ENCODE measurements around the gene STX7.

STX7 gene

DNA sequence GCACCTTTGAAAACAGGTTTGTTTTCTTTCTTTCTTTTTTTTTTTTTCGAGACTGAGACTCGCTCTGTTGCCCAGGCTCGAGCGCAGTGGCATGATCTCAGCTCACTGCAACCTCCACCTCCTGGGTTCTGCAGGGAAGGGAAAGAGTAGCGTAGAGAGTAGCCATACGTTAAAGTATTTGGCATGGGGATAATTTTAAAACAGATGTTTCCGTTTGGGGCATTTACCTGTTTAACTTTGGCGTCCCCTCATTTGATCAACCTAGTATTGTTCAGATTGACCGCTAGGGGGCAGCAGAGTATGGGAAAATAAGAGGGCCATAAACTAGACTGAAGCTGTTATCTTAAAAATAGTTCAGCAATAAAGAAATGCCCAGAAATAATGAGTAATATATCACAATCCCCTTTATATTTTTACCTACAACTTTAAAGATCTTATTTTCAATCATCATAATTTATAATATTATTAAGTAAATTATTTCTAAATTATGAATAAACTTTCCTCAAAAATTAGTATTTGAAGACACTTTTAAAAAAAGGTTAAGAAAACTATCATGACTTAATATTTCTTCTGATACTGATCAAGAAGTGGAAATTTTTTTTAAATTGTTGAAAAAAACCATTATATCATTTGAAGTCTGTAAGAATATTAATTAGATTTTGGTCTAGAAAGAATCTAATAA lies 17.5 kb upstream of the STX7 start:
- Histone ChIP-seq H3K9me3 (ENCODE audit: control insufficient read depth in 5 of 5, low read length in 5 of 5) (peaks cover 0 to 2% (median 0%) of the 10 kb centered on the region in 5 donors), H3K9ac (ENCODE audit: low read length in 5 of 5) (no peak overlapping the region), H3K27me3 (ENCODE audit: control insufficient read depth in 5 of 5, insufficient read depth in 4 of 5, low read length in 5 of 5) (no peaks in the 10 kb centered on the region), H3K4me1 (ENCODE audit: control insufficient read depth in 5 of 5, insufficient read depth in 5 of 5, low read length in 5 of 5) (peaks cover 0 to 5% (median 4%) of the 10 kb centered on the region in 5 donors), H3K36me3 (ENCODE audit: control insufficient read depth in 5 of 5, insufficient read depth in 5 of 5, low read length in 5 of 5) (no peaks in the 10 kb centered on the region), H3K27ac (ENCODE audit: low read depth, low read length) (no peak overlapping the region), H3K4me3 (ENCODE audit: low read depth in 1 of 5, low read length in 5 of 5) (peak overlapping the region in 2 of 5 donors; percentile 11 to 20)

DNA sequence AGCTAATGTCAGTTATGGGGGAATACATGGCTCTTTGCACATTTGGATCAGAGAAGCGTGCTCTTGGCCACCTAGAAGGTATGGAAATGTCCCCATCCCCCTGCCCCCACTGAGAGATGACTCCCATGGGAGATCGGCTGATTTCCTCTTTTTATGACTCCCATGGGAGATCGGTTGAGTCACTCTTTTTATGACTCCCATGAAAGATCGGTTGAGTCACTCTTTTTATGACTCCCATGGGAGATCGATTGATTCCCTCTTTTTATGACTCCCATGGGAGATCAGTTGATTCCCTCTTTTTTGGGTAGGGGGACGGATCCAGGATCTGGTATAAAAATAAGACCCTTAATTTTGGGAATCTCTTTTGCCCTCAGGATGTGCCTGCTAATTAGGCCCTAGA lies 14.9 kb upstream of the STX7 start:
- no peak overlapping the region for H3K27ac ChIP-seq (ENCODE audit: low read depth, low read length)
- no peaks in the 10 kb centered on the region for H3K36me3 ChIP-seq (ENCODE audit: control insufficient read depth in 5 of 5, insufficient read depth in 5 of 5, low read length in 5 of 5)
- no peaks in the 10 kb centered on the region for H3K9me3 ChIP-seq (ENCODE audit: control insufficient read depth in 5 of 5, low read length in 5 of 5)
- H3K4me1 ChIP-seq (ENCODE audit: control insufficient read depth in 5 of 5, insufficient read depth in 5 of 5, low read length in 5 of 5): peaks cover 0 to 5% (median 4%) of the 10 kb centered on the region in 5 donors
- H3K27me3 ChIP-seq (ENCODE audit: control insufficient read depth in 5 of 5, insufficient read depth in 4 of 5, low read length in 5 of 5): no peaks in the 10 kb centered on the region
- H3K4me3 ChIP-seq (ENCODE audit: low read depth in 1 of 5, low read length in 5 of 5): no peak overlapping the region
- no peak overlapping the region for H3K9ac ChIP-seq (ENCODE audit: low read length in 5 of 5)

DNA sequence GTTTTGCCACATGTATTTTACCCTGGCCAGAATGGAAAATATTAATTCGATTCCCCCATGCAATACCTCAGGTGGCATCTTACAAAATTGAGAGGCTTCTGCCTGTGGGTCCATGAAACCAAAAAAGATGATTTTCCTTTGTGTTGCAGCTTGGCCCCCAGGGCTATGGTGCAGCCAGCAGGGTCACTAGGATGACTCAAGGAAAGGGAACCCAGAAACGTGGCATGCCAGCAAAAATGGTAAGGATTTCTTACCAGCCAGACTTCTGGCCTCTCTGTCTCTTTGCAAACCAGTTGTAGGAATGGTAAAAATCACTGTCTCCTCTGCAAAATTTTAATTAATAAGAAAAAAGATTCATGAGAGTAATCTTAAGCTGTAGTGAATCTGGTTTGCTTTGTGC lies 13.5 kb upstream of the STX7 start:
- Histone ChIP-seq H3K4me3 (ENCODE audit: low read depth in 1 of 5, low read length in 5 of 5) (no peak overlapping the region), H3K27ac (ENCODE audit: low read depth, low read length) (no peak overlapping the region), H3K27me3 (ENCODE audit: control insufficient read depth in 5 of 5, insufficient read depth in 4 of 5, low read length in 5 of 5) (no peaks in the 10 kb centered on the region), H3K4me1 (ENCODE audit: control insufficient read depth in 5 of 5, insufficient read depth in 5 of 5, low read length in 5 of 5) (peaks cover 0 to 5% (median 4%) of the 10 kb centered on the region in 5 donors), H3K9me3 (ENCODE audit: control insufficient read depth in 5 of 5, low read length in 5 of 5) (no peaks in the 10 kb centered on the region), H3K9ac (ENCODE audit: low read length in 5 of 5) (no peak overlapping the region), H3K36me3 (ENCODE audit: control insufficient read depth in 5 of 5, insufficient read depth in 5 of 5, low read length in 5 of 5) (no peaks in the 10 kb centered on the region)

DNA sequence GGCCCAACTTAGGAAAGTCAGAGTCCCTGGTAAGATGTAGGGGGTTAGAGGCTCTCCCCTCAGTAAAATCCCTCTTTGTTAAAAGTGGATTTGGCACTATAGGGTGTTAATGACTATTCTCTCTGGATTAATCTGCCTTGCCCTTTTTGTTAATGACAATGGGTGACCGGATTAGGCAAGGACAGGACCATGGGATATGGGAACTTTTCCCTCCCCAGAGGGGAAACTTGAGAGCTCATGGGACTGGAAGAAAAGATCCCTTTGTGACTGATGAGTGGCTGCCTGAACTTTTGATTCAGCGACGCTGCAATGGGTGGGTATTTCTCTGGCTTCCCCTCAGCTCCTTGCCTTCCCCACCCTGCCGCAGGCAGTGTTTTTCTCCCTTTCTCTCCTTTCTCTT lies 12.9 kb upstream of the STX7 start:
- H3K4me3 ChIP-seq (ENCODE audit: low read depth in 1 of 5, low read length in 5 of 5): no peak overlapping the region
- H3K9me3 ChIP-seq (ENCODE audit: control insufficient read depth in 5 of 5, low read length in 5 of 5): no peaks in the 10 kb centered on the region
- H3K9ac ChIP-seq (ENCODE audit: low read length in 5 of 5): no peak overlapping the region
- no peaks in the 10 kb centered on the region for H3K27me3 ChIP-seq (ENCODE audit: control insufficient read depth in 5 of 5, insufficient read depth in 4 of 5, low read length in 5 of 5)
- H3K27ac ChIP-seq (ENCODE audit: low read depth, low read length): no peak overlapping the region
- no peaks in the 10 kb centered on the region for H3K36me3 ChIP-seq (ENCODE audit: control insufficient read depth in 5 of 5, insufficient read depth in 5 of 5, low read length in 5 of 5)
- H3K4me1 ChIP-seq (ENCODE audit: control insufficient read depth in 5 of 5, insufficient read depth in 5 of 5, low read length in 5 of 5): peaks cover 0 to 5% (median 4%) of the 10 kb centered on the region in 5 donors

DNA sequence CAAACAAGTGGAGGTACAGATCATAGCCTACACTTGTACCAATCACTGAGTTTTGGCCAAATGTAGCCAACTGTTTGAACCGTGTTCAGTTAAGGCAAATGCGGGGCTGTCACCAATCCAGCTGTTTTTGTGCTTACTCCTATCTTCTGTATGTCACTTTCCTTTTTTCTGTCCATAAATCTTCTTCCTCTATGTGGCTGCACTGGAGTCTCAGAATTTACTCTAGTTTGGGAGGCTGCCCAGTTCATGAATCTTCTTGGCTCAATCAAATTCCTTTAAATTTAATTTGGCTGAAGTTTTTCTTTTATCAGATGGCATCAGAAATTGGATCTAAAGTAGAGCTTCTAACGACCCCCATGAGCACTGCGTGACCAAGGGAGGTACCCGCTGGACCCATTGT lies 11.7 kb upstream of the STX7 start:
- H3K4me3 ChIP-seq (ENCODE audit: low read depth in 1 of 5, low read length in 5 of 5): no peak overlapping the region
- H3K27me3 ChIP-seq (ENCODE audit: control insufficient read depth in 5 of 5, insufficient read depth in 4 of 5, low read length in 5 of 5): no peaks in the 10 kb centered on the region
- no peaks in the 10 kb centered on the region for H3K36me3 ChIP-seq (ENCODE audit: control insufficient read depth in 5 of 5, insufficient read depth in 5 of 5, low read length in 5 of 5)
- H3K9ac ChIP-seq (ENCODE audit: low read length in 5 of 5): no peak overlapping the region
- no peaks in the 10 kb centered on the region for H3K9me3 ChIP-seq (ENCODE audit: control insufficient read depth in 5 of 5, low read length in 5 of 5)
- no peaks in the 10 kb centered on the region for H3K4me1 ChIP-seq (ENCODE audit: control insufficient read depth in 5 of 5, insufficient read depth in 5 of 5, low read length in 5 of 5)
- H3K27ac ChIP-seq (ENCODE audit: low read depth, low read length): no peak overlapping the region

DNA sequence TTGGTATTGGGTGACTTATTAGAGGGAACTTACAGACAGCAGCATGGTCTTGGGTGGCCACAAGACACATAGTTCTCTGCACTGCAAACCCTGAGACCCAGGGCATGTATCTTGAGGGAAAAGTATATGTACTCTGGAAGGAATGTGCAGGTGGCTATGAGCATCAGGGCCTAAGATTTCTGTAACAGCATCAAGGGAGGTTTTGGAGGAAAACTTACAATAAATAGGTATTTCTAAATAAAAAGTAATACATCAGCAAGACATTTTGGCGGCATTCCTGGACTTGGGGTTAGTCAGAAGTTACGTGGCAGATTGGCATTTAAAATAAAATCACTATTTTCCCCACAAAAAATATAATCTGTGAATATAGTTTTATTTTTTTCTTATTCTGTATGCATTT lies 8.0 kb upstream of the STX7 start:
- H3K9ac ChIP-seq (ENCODE audit: low read length in 5 of 5): no peak overlapping the region
- H3K27me3 ChIP-seq (ENCODE audit: control insufficient read depth in 5 of 5, insufficient read depth in 4 of 5, low read length in 5 of 5): no peaks in the 10 kb centered on the region
- H3K4me1 ChIP-seq (ENCODE audit: control insufficient read depth in 5 of 5, insufficient read depth in 5 of 5, low read length in 5 of 5): no peaks in the 10 kb centered on the region
- H3K4me3 ChIP-seq (ENCODE audit: low read depth in 1 of 5, low read length in 5 of 5): no peak overlapping the region
- no peak overlapping the region for H3K27ac ChIP-seq (ENCODE audit: low read depth, low read length)
- no peaks in the 10 kb centered on the region for H3K36me3 ChIP-seq (ENCODE audit: control insufficient read depth in 5 of 5, insufficient read depth in 5 of 5, low read length in 5 of 5)
- no peaks in the 10 kb centered on the region for H3K9me3 ChIP-seq (ENCODE audit: control insufficient read depth in 5 of 5, low read length in 5 of 5)

DNA sequence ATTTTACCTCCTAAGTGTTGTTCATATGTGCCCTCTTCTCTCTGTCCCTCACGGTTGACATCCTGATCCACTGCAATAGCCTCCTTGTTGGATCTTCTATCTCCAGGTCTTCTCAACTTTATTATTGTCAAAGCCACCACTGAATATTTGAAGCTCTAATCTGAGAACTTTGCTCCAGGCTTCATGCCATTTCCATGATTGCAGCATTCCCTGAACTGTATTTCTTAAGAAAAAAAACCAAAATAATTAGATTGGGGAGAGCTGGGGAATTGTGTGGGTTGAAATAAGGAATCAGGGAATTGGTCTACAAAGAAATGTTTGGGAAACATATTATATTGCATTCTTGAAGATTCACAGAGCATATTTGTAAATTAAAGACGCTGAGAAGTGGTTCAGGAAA lies 2.5 kb upstream of the STX7 start:
- H3K27ac ChIP-seq (ENCODE audit: low read depth, low read length): no peak overlapping the region
- no peaks in the 10 kb centered on the region for H3K9me3 ChIP-seq (ENCODE audit: control insufficient read depth in 5 of 5, low read length in 5 of 5)
- H3K4me3 ChIP-seq (ENCODE audit: low read depth in 1 of 5, low read length in 5 of 5): no peak overlapping the region
- H3K9ac ChIP-seq (ENCODE audit: low read length in 5 of 5): no peak overlapping the region
- no peaks in the 10 kb centered on the region for H3K27me3 ChIP-seq (ENCODE audit: control insufficient read depth in 5 of 5, insufficient read depth in 4 of 5, low read length in 5 of 5)
- H3K4me1 ChIP-seq (ENCODE audit: control insufficient read depth in 5 of 5, insufficient read depth in 5 of 5, low read length in 5 of 5): peaks cover 2 to 43% (median 26%) of the 10 kb centered on the region in 5 donors
- H3K36me3 ChIP-seq (ENCODE audit: control insufficient read depth in 5 of 5, insufficient read depth in 5 of 5, low read length in 5 of 5): no peaks in the 10 kb centered on the region

DNA sequence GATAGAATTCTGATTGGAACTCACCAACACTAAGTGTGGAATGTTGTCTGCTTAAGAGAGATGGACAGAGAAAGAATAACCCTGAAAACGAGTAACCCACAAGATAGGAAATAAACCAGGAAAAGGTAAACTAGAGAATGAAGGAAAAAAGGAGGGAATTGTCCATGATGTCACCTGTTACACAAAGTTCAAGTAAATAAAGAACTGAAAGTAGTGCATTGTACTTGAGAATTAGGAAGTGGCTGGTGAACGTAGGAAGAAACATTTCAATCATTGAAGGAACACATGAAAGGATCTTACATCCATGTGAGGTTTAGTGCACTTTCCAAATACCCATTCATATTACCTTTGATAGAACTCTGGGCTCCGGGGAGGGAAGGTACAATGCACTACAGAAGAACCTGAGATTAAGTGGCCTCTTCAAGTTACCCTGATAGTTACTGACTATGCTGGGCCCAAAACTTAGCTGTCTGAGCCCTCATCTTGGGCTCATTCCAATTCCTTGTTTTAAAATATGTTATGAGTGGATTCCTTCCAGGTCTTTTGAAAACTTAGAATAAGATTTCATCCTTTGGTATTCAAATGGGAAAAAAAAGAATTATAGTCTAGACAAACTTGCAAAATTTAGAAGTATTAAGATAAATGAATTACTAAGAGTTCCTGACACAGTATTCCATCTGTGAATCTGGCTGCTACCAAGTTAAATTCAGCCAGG lies 1.1 kb upstream of the STX7 start:
- Histone ChIP-seq H3K4me3 (ENCODE audit: low read depth in 1 of 5, low read length in 5 of 5) (peak overlapping the region in 1 of 5 donors; percentile 88), H3K4me1 (ENCODE audit: control insufficient read depth in 5 of 5, insufficient read depth in 5 of 5, low read length in 5 of 5) (peaks cover 2 to 50% (median 28%) of the 10 kb centered on the region in 5 donors), H3K27ac (ENCODE audit: low read depth, low read length) (peak overlapping the region; percentile 77), H3K27me3 (ENCODE audit: control insufficient read depth in 5 of 5, insufficient read depth in 4 of 5, low read length in 5 of 5) (no peaks in the 10 kb centered on the region), H3K9ac (ENCODE audit: low read length in 5 of 5) (no peak overlapping the region), H3K9me3 (ENCODE audit: control insufficient read depth in 5 of 5, low read length in 5 of 5) (no peaks in the 10 kb centered on the region), H3K36me3 (ENCODE audit: control insufficient read depth in 5 of 5, insufficient read depth in 5 of 5, low read length in 5 of 5) (no peaks in the 10 kb centered on the region)

GRCh38 chr6:132512342-132512637 lies 626 bp downstream of the STX7 start:
- H3K9ac ChIP-seq (ENCODE audit: low read length in 5 of 5): peak overlapping the region; percentile 30 to 88 (median 79)
- peak overlapping the region; percentile 76 to 97 (median 88) for H3K4me3 ChIP-seq (ENCODE audit: low read depth in 1 of 5, low read length in 5 of 5)
- H3K4me1 ChIP-seq (ENCODE audit: control insufficient read depth in 5 of 5, insufficient read depth in 5 of 5, low read length in 5 of 5): peaks cover 2 to 58% (median 33%) of the 10 kb centered on the region in 5 donors
- H3K27me3 ChIP-seq (ENCODE audit: control insufficient read depth in 5 of 5, insufficient read depth in 4 of 5, low read length in 5 of 5): no peaks in the 10 kb centered on the region
- peaks cover 0 to 9% (median 0%) of the 10 kb centered on the region in 5 donors for H3K36me3 ChIP-seq (ENCODE audit: control insufficient read depth in 5 of 5, insufficient read depth in 5 of 5, low read length in 5 of 5)
- no peaks in the 10 kb centered on the region for H3K9me3 ChIP-seq (ENCODE audit: control insufficient read depth in 5 of 5, low read length in 5 of 5)
- peak overlapping the region; percentile 77 for H3K27ac ChIP-seq (ENCODE audit: low read depth, low read length)

GRCh38 chr6:132511831-132512220 lies 1.1 kb downstream of the STX7 start:
- peak overlapping the region; percentile 76 to 97 (median 88) for H3K4me3 ChIP-seq (ENCODE audit: low read depth in 1 of 5, low read length in 5 of 5)
- H3K4me1 ChIP-seq (ENCODE audit: control insufficient read depth in 5 of 5, insufficient read depth in 5 of 5, low read length in 5 of 5): peaks cover 2 to 58% (median 33%) of the 10 kb centered on the region in 5 donors
- no peaks in the 10 kb centered on the region for H3K27me3 ChIP-seq (ENCODE audit: control insufficient read depth in 5 of 5, insufficient read depth in 4 of 5, low read length in 5 of 5)
- peak overlapping the region; percentile 77 for H3K27ac ChIP-seq (ENCODE audit: low read depth, low read length)
- H3K9me3 ChIP-seq (ENCODE audit: control insufficient read depth in 5 of 5, low read length in 5 of 5): no peaks in the 10 kb centered on the region
- peaks cover 0 to 9% (median 2%) of the 10 kb centered on the region in 5 donors for H3K36me3 ChIP-seq (ENCODE audit: control insufficient read depth in 5 of 5, insufficient read depth in 5 of 5, low read length in 5 of 5)
- peak overlapping the region in 4 of 5 donors; percentile 79 to 88 (median 82) for H3K9ac ChIP-seq (ENCODE audit: low read length in 5 of 5)

Data from subcutaneous abdominal adipose tissue (tissue), 5 donors.